Measurements from ENCODE around the gene USP32.

- TF ChIP-seq, protein P1, sequence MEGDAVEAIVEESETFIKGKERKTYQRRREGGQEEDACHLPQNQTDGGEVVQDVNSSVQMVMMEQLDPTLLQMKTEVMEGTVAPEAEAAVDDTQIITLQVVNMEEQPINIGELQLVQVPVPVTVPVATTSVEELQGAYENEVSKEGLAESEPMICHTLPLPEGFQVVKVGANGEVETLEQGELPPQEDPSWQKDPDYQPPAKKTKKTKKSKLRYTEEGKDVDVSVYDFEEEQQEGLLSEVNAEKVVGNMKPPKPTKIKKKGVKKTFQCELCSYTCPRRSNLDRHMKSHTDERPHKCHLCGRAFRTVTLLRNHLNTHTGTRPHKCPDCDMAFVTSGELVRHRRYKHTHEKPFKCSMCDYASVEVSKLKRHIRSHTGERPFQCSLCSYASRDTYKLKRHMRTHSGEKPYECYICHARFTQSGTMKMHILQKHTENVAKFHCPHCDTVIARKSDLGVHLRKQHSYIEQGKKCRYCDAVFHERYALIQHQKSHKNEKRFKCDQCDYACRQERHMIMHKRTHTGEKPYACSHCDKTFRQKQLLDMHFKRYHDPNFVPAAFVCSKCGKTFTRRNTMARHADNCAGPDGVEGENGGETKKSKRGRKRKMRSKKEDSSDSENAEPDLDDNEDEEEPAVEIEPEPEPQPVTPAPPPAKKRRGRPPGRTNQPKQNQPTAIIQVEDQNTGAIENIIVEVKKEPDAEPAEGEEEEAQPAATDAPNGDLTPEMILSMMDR (IDR thresholded peaks at IDR 0.05 in 2 of 3, conservative IDR thresholded peaks at IDR 0.05 in 1 of 3; ENCODE audit: control insufficient read depth in 2 of 3, extremely low read depth in 1 of 3, insufficient read depth in 1 of 3, low read depth in 3 of 3, low read length in 3 of 3), result no peak
- no peak for TF ChIP-seq HDAC6 (IDR thresholded peaks at IDR 0.05; ENCODE audit: unreplicated experiment)
- no peak for TF ChIP-seq TAF1 (IDR thresholded peaks at IDR 0.05; ENCODE audit: borderline replicate concordance, low read depth, low read length)
- TF ChIP-seq MXI1 (IDR thresholded peaks at IDR 0.05; ENCODE audit: low read depth, low read length), result no peak
- TF ChIP-seq SREBF1 (IDR thresholded peaks at IDR 0.05; ENCODE audit: low read length), result no peak
- no peak for TF ChIP-seq ASH2L (IDR thresholded peaks at IDR 0.05; ENCODE audit: borderline replicate concordance, low read depth)
- TF ChIP-seq, protein P2, sequence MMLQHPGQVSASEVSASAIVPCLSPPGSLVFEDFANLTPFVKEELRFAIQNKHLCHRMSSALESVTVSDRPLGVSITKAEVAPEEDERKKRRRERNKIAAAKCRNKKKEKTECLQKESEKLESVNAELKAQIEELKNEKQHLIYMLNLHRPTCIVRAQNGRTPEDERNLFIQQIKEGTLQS (IDR thresholded peaks at IDR 0.05; ENCODE audit: borderline replicate concordance, extremely low read depth, low read depth, low read length), result no peak
- TF ChIP-seq, protein P3, sequence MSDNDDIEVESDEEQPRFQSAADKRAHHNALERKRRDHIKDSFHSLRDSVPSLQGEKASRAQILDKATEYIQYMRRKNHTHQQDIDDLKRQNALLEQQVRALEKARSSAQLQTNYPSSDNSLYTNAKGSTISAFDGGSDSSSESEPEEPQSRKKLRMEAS (IDR thresholded peaks at IDR 0.05; ENCODE audit: low read depth, low read length), result no peak
- TF ChIP-seq MYC (IDR thresholded peaks at IDR 0.05; ENCODE audit: insufficient read depth, insufficient read length, insufficient replicate concordance, low read length, severe bottlenecking), result no peak
- no peak for TF ChIP-seq ZBTB40 (IDR thresholded peaks at IDR 0.05; ENCODE audit: borderline replicate concordance)
- TF ChIP-seq FOS (IDR thresholded peaks at IDR 0.05; ENCODE audit: borderline replicate concordance, extremely low read depth, insufficient read length), result no peak
Observed at GRCh38 chr17:60406887-60407286, 15.0 kb upstream of the USP32 start.

All from GM12878 (cell line).